Epithelial cell of prostate (primary cell): ENCODE measurements around the gene TCF12.
"Not testable (repeated sequence)": the region's sequence is repeated elsewhere in the genome, so short reads cannot be mapped to it uniquely, and the experiment has no call there.

Experiments
- DNase-seq: peaks from one replicate; pipeline ENCODE4 v3.0.0-alpha.2; 2011; ENCODE audit warnings: low read depth, low spot score
- H3K27ac ChIP-seq: fragments of 450-650 bp; 2 replicates; pipeline ENCODE4 v1.5.1; 2017; ENCODE audit warnings: mild to moderate bottlenecking

The TCF12 gene

DNA sequence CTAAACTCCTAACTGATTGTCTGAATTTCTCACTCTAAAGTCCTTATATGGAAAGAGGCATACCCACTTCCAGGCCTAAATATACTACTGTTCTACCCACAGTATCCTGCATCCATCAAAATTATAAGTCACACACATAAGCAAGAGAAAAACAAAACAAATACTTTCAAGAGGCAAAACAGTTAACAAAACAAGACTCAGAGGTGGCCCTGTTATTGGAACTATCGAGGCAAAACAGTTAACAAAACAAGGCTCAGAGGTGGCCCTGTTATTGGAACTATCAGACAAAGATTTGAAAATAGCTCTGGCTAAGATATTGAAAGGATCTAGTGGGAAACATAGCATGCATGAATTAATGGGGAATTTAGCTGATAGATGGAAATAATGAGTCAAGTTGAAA lies 233.7 kb downstream of the TCF12 start:
- H3K27ac ChIP-seq: no peak overlapping the region
- no peak for DNase-seq

DNA sequence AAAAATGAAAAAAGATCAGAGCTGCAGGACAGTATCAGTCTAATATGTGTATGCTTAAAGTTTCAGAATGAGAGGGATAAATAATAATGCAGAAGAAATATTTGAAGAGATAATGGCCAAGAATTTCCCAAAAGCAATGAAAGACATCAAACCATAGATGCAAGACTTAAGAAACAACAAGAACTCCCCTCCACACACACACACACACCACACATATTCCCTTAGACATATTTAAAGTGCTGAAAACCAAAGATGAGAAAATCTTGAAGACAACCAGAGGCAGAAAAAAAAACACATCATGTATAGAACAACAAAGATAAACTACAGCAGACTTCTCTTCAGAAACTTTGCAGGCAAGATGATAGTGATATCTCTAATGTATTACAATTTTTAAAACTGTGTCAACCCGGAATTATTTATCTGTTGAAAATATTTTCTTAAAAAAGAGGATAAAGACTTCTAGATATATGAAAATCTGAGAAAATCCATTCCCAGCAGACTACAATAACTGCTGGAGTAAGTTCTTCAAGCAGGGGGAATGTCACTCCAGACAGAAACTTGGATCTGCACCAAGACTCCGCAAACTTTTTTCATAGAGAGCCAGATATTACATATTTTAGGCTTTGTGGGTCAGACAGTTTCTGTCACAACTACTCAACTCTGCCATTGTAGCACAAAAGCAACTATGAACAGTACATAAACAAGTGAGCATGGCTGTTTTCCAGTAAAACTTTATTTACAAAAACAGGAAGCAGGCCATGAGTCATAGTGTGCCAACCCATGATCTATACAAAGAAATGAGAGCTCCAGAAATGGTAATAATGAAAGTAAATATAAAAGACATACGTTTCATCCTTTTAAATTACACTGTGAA lies 234.5 kb downstream of the TCF12 start:
- DNase-seq: no peak
- no peak overlapping the region for H3K27ac ChIP-seq

DNA sequence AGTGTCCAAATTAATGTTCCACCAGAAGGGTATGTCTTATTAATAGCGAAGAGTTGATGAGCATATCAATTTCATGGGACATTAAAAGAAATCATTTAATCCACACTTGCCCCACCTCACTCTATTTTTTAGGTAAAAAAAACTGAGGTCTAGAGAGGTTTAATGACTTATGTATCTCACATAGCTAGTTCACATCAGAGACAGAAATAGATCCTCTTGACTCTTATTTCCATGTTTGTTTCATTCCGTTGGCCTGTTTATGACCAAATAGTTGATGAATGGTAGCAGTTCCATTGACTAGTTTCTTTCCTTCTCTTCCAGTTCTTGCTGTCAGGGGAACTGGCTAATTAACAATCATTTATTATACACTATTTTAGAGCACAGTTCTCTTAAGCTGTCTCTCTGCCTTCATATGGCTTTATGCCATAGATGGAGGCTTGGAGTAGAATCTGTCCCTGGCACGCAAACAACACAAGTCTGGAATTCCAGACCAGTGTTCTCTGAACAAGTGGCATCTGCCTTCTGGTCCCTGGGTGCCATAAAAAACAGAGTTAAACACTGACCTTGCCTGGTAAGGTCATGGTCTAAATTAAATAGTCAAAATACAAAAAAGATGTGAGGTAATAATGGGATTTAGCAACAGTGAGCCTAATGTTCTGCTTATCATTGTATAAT lies 237.9 kb downstream of the TCF12 start:
- H3K27ac ChIP-seq: no peak overlapping the region
- DNase-seq: no peak

DNA sequence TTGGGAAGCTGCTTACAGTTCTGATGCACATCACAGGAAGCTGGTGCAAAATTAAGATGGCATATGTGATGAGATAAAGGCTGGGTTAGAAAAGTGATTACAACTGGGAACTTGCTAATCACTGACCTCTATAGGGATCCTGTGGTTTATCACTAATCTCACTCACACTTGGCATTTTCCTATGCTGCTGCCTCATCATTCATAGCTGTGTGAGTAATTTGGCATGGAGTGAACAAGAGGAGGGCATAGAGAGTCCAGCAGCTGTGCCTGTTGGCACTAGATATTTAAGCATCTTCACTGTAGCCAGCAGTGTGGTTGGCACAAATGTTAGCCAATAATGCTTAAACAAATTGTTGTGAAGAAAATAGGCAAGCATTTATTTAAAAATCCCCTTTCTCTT lies 240.1 kb downstream of the TCF12 start:
- no peak overlapping the region for H3K27ac ChIP-seq
- peak; percentile 33 for DNase-seq

DNA sequence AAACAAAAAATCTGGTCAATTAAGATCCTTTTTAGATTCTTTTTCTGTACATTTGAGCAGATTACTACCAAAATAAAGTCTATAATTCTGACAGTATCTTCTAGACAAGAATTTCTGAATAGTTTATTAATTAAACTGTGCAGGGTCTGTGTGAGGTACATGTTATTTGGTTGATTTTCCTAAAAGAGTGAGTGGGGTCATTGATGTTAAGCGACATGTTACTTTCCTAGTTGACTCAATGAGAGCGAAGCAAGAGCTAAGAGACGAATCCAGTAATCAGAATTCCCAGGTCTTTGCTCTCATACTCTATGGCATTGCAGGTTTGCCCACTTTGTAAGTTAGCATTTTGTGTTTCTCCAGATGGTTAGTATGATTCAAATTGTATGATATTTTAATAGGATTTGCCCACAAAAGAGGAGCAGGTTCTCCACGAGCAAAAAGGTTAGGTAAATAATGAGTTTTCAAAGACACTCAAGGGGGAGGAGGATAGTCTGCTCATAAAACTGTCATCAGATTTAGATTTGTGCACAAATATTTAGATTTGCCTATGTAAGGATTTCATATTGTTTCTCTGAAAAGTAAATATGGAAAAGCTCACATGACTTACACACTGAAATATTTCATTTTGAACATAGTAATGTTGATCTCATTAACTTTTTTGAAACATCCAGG lies 240.7 kb downstream of the TCF12 start:
- no peak for DNase-seq
- no peak overlapping the region for H3K27ac ChIP-seq

DNA sequence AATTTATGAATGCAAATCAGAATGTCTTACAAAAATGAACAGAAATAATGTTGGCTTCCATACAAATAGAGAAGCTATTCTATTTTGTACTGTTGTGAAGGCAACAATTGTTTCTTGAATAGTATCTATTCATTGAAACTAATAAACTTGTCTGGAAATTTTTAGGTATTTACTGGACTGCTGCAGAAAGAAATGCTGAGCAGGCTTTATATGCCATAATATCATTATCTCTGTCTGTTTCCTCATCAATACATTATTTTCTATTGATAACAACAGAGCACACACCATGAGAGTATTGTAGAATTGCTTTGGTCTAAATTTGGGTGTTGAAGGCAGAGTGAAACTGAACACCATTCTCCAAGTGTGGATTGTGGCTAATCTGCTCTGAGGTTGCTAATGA lies 241.3 kb downstream of the TCF12 start:
- H3K27ac ChIP-seq: no peak overlapping the region
- DNase-seq: no peak

DNA sequence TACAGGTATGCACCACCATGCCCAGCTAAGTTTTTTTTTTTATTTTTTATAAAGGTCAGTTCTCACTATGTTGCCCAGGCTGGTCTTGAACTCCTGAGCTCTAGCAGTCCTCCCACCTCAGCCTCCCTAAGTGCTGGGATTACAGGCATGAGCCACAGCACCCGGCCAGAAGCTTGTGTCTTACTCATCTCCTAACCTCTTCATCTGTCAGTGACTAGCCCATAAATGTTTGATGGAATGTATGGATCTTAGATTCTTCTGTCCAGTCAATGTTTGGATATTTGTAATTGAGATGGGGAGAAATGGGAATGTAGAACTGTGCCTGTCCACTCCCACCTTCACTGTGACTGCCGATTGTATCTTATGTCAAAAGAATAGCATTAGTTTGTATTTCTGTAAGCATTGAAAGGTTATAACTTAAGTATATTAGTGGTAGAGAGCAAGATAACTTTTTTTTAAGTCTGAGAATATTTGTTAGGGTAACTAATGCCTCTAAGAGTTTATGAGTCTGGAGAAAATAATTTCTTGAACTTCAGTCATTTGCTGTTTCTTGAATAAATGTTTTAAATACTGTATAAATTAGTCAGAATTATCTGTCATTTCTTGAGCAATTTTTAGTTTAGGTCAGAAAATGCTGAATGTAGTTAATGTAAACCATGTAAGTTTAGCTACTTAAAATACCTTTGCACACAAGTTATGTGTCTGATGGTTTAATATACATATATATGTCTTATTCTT lies 242.5 kb downstream of the TCF12 start:
- DNase-seq: no peak

DNA sequence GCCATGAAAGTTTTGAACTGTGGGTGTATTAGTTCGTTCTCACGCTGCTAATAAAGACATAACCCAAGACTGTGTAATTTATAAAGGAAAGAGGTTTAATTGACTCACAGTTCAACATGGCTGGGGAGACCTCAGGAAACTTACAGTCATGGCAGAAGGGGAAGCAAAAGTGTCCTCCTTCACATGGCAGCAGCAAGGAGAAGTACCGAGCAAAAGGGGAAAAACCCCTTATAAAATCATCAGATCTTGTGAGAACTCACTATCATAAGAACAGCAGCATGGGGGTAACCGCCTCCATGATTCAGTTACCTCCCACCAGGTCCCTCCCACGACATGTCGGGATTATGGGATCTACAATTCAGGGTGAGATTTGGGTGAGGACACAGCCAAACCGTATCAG lies 245.8 kb downstream of the TCF12 start:
- H3K27ac ChIP-seq, DNase-seq: not testable (repeated sequence)

More for the DNA sequence above, 242.5 kb downstream of the TCF12 start:
- no peak overlapping the region for H3K27ac ChIP-seq

DNA sequence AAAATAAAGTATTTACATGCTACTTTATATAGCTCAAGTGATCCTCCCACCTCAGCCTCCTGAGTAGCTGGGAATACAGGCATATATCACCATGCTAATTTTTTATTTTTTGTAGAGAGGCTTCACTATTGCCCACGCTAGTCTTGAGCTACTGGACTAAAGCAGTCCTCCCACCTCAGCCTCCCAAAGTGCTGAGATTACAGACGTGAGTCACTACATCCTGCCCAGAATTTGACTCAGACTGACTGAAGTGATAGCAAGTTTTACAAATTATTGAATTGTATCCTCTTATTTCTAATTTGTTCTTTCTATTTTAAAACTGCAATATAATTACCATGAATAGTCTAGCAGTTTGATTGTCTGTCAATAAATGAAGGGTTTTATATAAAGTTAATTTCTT lies 247.5 kb downstream of the TCF12 start:
- H3K27ac ChIP-seq: no peak overlapping the region
- no peak for DNase-seq

DNA sequence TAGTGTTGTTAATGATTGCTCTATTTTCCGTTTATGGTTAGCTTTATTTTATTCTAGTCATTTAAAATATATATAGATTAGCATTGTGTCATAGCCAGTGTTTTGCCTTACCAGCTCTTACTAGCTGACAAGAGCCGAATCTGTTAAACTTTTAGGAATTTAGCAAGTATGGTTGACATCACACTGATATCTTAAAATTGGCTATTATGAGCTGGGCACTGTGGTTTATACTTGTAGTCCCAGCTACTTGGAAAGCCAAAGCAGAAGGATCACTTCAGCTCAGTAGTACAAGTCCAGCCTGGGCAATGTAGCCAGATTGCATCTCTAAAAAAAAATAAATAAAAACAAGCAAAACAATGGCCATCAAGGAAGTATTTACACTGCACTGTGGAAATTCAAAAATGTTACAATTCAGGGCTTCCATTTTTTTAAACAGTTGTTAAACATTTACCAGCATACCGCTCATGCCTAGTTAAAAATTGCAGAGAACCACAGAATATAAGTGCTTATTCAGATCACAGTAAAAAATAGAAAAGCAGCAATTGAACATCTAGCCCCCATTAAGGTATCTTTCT lies 249.5 kb downstream of the TCF12 start:
- no peak overlapping the region for H3K27ac ChIP-seq
- DNase-seq: no peak

DNA sequence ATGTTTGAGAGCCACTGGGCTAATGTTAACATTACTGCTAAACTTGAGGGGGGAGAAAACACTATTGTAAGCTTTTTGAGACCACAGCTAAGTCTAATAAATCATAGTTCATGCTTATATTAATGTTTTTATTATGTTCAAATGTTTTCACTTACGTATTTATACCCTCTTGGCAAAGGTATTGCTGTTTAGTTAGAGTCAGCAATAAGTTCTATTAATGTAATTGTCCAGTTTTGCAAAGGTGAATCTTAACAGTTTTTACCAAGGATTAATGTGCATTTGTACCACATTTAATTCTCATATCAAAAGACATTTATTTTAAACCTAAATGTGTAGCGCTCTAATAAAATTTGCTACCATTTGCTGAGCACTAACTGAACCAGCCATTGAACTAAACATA lies 251.2 kb downstream of the TCF12 start:
- H3K27ac ChIP-seq: no peak overlapping the region
- DNase-seq: no peak

DNA sequence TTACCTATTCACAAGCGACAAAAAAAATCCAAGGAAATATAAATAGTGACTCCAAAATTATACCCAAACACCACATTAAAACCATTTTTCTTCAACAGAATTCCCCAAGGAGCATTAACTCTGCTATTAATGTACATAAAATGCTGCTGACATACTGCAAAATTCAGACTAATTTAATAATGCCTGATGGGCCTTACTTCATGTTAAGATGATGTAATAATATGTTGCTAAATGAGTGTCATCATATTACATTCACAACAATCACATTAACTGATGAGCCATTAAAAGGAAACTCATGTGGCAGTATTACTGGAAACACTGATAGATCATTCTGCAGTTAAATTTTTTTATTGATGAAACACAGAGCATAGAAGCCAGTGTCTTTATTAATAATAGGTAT lies 253.0 kb downstream of the TCF12 start:
- no peak for DNase-seq
- H3K27ac ChIP-seq: no peak overlapping the region

DNA sequence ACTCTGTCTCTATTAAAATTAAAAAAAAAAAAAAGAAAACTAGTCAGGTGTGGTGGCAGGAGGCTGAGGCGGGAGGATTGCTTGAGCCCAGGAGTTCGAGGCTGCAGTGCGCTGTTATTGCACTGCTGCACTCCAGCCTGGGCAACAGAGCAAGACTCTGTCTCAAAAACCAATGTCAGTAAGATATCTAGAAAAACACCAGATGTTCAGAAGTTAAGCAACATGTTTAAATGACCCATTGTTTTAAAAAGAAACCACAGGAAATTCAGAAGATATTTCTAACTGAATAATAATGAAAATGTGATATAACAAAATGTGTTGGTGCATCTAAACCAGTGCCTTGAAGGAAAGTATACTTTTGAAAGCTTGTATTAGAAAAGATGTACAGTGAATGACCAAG lies 254.5 kb downstream of the TCF12 start:
- no peak for DNase-seq

DNA sequence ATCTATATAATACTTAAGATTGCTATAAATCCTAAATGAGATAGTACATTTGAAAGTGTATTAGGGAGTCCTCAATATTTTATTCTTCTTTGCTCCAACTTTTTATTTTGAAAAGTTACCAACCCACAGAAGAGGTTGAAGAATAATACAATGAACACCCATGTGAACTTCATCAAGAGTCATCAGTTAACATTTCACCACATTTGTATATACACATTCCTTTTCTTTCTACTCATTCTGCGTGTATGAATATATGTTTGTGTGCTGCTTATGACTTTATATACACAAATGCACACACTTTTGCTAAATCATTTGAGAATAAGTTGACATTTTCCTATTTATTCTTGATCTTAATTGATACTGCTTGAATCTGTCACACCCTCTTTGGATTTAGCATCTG lies 264.6 kb downstream of the TCF12 start:
- no peak overlapping the region for H3K27ac ChIP-seq
- no peak for DNase-seq

More for the DNA sequence above, 254.5 kb downstream of the TCF12 start:
- H3K27ac ChIP-seq: no peak overlapping the region

DNA sequence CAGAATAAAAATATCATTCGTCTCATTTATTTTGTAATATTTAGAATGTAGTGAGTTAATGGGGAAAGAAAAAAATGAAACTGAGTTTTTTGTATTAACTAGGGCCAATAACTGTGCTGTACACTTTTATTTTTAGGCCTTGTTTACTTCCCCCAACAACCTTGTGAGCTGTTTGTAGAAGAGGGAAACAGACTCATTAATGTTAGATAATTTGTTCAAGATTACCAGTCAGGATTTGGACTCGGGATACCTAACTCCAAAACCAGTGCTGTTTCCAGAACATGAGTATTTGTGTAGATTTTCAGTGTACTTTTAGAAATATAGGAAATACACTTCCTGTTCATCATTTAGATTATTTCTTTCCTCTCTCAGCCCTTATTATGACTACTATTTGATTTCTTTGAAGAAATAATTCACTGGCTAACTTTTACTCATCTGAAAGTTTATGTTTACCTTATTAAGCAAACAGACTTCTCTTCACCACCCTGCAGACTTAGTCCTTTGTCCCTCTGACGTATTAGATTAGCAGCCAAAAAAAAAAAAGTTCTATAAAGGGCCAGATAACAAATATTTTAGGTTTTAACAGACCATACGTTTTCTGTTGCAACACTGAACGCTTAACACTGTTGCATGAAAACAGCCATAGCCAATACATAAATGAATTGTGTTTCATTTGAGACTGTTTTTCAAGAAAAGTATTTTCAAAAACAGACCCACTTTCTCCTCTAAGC lies 265.3 kb downstream of the TCF12 start:
- H3K27ac ChIP-seq: no peak overlapping the region
- no peak for DNase-seq

DNA sequence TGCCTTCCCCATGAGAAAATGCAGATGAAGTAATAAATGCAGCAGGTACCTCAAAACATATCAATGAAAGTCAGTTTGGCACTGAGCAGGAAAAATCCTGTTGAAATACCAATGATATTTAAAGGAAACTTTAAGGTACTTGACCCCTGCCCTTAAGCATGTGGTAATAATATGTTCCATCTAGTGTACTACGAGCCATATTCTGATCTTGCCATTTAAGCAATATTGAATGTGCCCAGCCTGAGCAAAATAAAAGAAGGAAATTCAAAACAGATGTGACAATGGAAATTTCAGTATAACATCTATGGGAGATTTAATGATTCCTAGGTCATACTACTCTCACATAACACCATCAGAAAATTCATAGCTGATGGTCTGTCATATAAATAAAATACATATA lies 266.1 kb downstream of the TCF12 start:
- DNase-seq: no peak

DNA sequence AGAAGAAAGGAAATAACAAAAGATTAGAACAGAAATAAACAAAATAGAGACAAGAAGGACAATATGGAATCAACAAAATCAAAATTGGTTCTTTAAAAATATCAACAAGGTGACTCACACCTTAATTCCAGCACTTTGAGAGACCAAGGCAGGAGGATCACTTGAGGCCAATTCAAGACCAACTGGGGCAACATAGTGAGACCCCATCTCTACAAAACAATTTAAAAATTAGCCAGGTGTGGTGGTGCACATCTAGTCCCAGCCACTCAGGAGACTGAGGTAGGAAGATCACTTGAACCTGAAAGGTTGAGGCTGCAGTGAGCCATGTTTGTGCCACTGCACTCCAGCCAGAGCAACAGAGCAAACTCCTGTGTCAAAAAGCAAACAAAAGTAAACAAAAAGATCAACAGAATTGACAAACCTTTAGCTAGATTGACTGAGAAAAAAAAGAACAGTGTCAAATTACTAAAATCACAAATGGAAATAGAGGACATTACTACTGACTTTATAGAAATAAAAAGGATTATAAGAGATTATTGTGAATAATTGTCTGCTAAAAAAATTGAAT lies 267.1 kb downstream of the TCF12 start:
- H3K27ac ChIP-seq: no peak overlapping the region
- no peak for DNase-seq

More for the DNA sequence above, 266.1 kb downstream of the TCF12 start:
- no peak overlapping the region for H3K27ac ChIP-seq

DNA sequence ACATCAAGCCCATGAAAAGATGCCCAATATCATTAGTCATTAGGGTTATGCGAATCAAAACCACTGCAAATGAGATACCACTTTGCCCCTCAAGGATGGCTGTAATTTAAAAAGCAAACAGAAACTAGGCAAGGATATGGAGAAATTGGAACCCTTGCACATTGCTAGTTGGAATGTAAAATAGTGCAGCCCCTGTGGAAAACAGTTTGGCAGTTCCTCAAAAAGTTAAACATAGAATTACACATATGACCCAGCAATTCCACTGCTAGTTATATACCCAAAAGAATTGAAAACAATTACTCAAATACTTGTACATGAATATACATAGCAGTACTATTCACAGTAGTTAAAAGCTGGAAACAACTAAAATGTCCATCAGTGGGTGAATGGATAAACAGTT lies 271.0 kb downstream of the TCF12 start:
- H3K27ac ChIP-seq: no peak overlapping the region
- DNase-seq: no peak

DNA sequence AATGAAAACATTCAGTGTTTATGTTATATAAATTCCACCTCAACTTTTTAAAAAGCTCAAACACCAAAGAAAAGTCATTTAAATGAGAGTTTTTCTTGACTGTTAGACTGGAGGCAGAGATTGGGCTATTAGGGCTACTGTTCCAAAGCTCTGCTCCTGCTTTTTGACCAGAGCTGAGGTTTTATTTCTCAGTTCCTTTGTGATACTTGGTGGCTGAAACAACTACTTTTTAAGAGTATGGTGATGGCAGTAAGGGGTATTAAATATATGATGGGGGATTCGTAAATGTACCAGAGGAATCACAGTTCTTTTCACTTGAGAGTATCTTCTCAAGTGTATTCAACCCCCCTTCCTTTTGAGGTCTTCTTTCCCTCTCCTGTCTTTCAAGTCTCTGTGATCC lies 271.8 kb downstream of the TCF12 start:
- no peak for DNase-seq
- H3K27ac ChIP-seq: no peak overlapping the region
